H7 (cell line): ENCODE measurements around the gene PSENEN. TPM values are rescaled to one million over a fixed set of nuclear protein-coding genes. Genes with fewer than 3 reads are reported as not detected.
A peak's percentile ranks its signal among the peaks of the same experiment; 100 is the strongest.
"Not testable (repeated sequence)": the region's sequence is repeated elsewhere in the genome, so short reads cannot be mapped to it uniquely, and the experiment has no call there.

Experiments used
- DNase-seq: peaks from one replicate; pipeline ENCODE4 v3.0.0; 2012
- H3K27me3 ChIP-seq: 2 replicates; pipeline ENCODE4 v1.6.0; 2011; ENCODE audit warnings: mild to moderate bottlenecking, low read length; ENCODE audit not compliant: control insufficient read depth, insufficient read depth
- H3K36me3 ChIP-seq: replicated peaks from 2 replicates; pipeline ENCODE4 v1.5.1; 2011; ENCODE audit warnings: low read length; ENCODE audit not compliant: control insufficient read depth, insufficient read depth
- H3K4me3 ChIP-seq: 2 replicates; pipeline ENCODE4 v1.5.1; 2011; ENCODE audit warnings: low read depth, mild to moderate bottlenecking, control low read depth, low read length, moderate library complexity; ENCODE audit not compliant: insufficient read depth
- total RNA-seq: library from RNA; depleted of rRNA; stranded (reverse); fragments of >200 nt; shearing (Covaris generic); gene quantifications from 2 replicates; pipeline ENCODE4 v1.2.3, GENCODE V29; 2014; rRNA removed

Gene PSENEN
- total RNA-seq, 1 experiment from 2014 or later: 58.6 TPM

GRCh38 chr19:35789195-35789977 lies 43.9 kb downstream of the PSENEN start:
- peaks cover 1% of the 10 kb centered on the region; the same call in 1 of the 2 replicates for H3K27me3 ChIP-seq
- DNase-seq: peak; percentile 59

GRCh38 chr19:35789978-35790944 lies 44.8 kb downstream of the PSENEN start:
- peak; percentile 54 for DNase-seq
- Histone ChIP-seq H3K36me3 (no peaks in the 10 kb centered on the region), H3K4me3 (no peak overlapping the region), H3K27me3 (no peaks in the 10 kb centered on the region; the same call in 1 of the 2 replicates)

More at GRCh38 chr19:35789195-35789977, 43.9 kb downstream of the PSENEN start:
- H3K36me3 ChIP-seq: no peaks in the 10 kb centered on the region
- no peak overlapping the region for H3K4me3 ChIP-seq

- no peak overlapping the region for H3K4me3 ChIP-seq
- peak; percentile 77 for DNase-seq
- H3K36me3 ChIP-seq: no peaks in the 10 kb centered on the region
- no peaks in the 10 kb centered on the region for H3K27me3 ChIP-seq
Measured at GRCh38 chr19:35790981-35791813, 45.7 kb downstream of the PSENEN start.

- H3K27me3 ChIP-seq: no peaks in the 10 kb centered on the region
- H3K36me3 ChIP-seq: no peaks in the 10 kb centered on the region
- no peak overlapping the region for H3K4me3 ChIP-seq
- no peak for DNase-seq
Measured at GRCh38 chr19:35791814-35792279, 46.4 kb downstream of the PSENEN start.

GRCh38 chr19:35792312-35792711 lies 46.9 kb downstream of the PSENEN start:
- H3K27me3 ChIP-seq: peaks cover 1% of the 10 kb centered on the region; the same call in 1 of the 2 replicates
- H3K36me3 ChIP-seq: no peaks in the 10 kb centered on the region
- H3K4me3 ChIP-seq: no peak overlapping the region
- peak; percentile 58 for DNase-seq

- Histone ChIP-seq H3K4me3 (no peak overlapping the region), H3K36me3 (no peaks in the 10 kb centered on the region), H3K27me3 (peaks cover 1% of the 10 kb centered on the region; the same call in 1 of the 2 replicates)
- no peak for DNase-seq
Measured at GRCh38 chr19:35792888-35793287, 47.4 kb downstream of the PSENEN start.

- Histone ChIP-seq H3K27me3 (peaks cover 3% of the 10 kb centered on the region; the same call in 1 of the 2 replicates), H3K36me3 (no peaks in the 10 kb centered on the region), H3K4me3 (no peak overlapping the region)
- peak; percentile 51 for DNase-seq
Measured at GRCh38 chr19:35793381-35794165, 48.1 kb downstream of the PSENEN start.

- not testable (repeated sequence) for H3K36me3 ChIP-seq, H3K4me3 ChIP-seq, DNase-seq, H3K27me3 ChIP-seq
Measured at GRCh38 chr19:35795564-35795963, 50.1 kb downstream of the PSENEN start.

Other genes starting within 250 kb of the PSENEN start
- gene DMKN, start 232.0 kb upstream of the PSENEN start, total RNA-seq: 179 and 182 TPM in 2 replicates
- not detected in 2 replicates for gene SBSN, start 217.3 kb upstream of the PSENEN start, total RNA-seq
- 0.07 TPM in 1 of 2 replicates, not detected in the other for gene GAPDHS, start 212.2 kb upstream of the PSENEN start, total RNA-seq
- 208 and 225 TPM in 2 replicates for gene TMEM147, start 200.0 kb upstream of the PSENEN start, total RNA-seq
- gene ATP4A, start 182.0 kb upstream of the PSENEN start, total RNA-seq: 0.21 TPM in 1 of 2 replicates, not detected in the other
- gene PMIS2, start 159.5 kb upstream of the PSENEN start, total RNA-seq: not detected in 2 replicates
- 25.6 and 27.4 TPM in 2 replicates for gene HAUS5, start 132.9 kb upstream of the PSENEN start, total RNA-seq
- gene RBM42, start 116.6 kb upstream of the PSENEN start, total RNA-seq: 75.0 and 81.4 TPM in 2 replicates
- gene ETV2, start 103.9 kb upstream of the PSENEN start, total RNA-seq: 0.35 and 0.81 TPM in 2 replicates
- 500 and 605 TPM in 2 replicates for gene COX6B1, start 97.3 kb upstream of the PSENEN start, total RNA-seq
- gene UPK1A, start 79.1 kb upstream of the PSENEN start, total RNA-seq: 0.14 and 0.74 TPM in 2 replicates
- not detected in 2 replicates for gene ZBTB32, start 41.1 kb upstream of the PSENEN start, total RNA-seq
- gene KMT2B, start 27.6 kb upstream of the PSENEN start, total RNA-seq: 12.9 and 16.3 TPM in 2 replicates
- 11.5 and 15.2 TPM in 2 replicates for gene IGFLR1, start 3.2 kb upstream of the PSENEN start, total RNA-seq
- gene U2AF1L4, start 233 bp upstream of the PSENEN start, total RNA-seq: 11.6 and 13.4 TPM in 2 replicates
- 5.0 and 17.2 TPM in 2 replicates for gene LIN37, start 2.9 kb downstream of the PSENEN start, total RNA-seq
- gene HSPB6, start 11.4 kb downstream of the PSENEN start, total RNA-seq: 0.48 and 1.4 TPM in 2 replicates
- gene PROSER3, start 12.5 kb downstream of the PSENEN start, total RNA-seq: 6.8 and 14.0 TPM in 2 replicates
- 3.7 and 6.4 TPM in 2 replicates for gene ARHGAP33, start 29.9 kb downstream of the PSENEN start, total RNA-seq
- gene PRODH2, start 67.2 kb downstream of the PSENEN start, total RNA-seq: not detected in 2 replicates
- gene NPHS1, start 106.9 kb downstream of the PSENEN start, total RNA-seq: not detected in 2 replicates
- gene KIRREL2, start 111.3 kb downstream of the PSENEN start, total RNA-seq: 0.55 and 0.92 TPM in 2 replicates
- gene APLP1, start 122.9 kb downstream of the PSENEN start, total RNA-seq: 18.3 and 19.3 TPM in 2 replicates
- 6.8 and 7.5 TPM in 2 replicates for gene NFKBID, start 154.9 kb downstream of the PSENEN start, total RNA-seq
- 2.4 and 2.8 TPM in 2 replicates for gene HCST, start 156.9 kb downstream of the PSENEN start, total RNA-seq
- not detected in 2 replicates for gene TYROBP, start 162.6 kb downstream of the PSENEN start, total RNA-seq
- 9.9 and 13.4 TPM in 2 replicates for gene LRFN3, start 190.7 kb downstream of the PSENEN start, total RNA-seq
- gene SDHAF1, start 249.5 kb downstream of the PSENEN start, total RNA-seq: 32.9 and 41.9 TPM in 2 replicates